HG03097 (cell line): ENCODE data around the gene PPM1L.
"Not testable (repeated sequence)": the region's sequence is repeated elsewhere in the genome, so short reads cannot be mapped to it uniquely, and the experiment has no call there.

Experiments used
- ATAC-seq: cut with Tn5 transposase; IDR thresholded peaks from one replicate; pipeline ENCODE4 v1.9.1; 2021; ENCODE audit not compliant: unreplicated experiment, low FRiP score

PPM1L gene

DNA sequence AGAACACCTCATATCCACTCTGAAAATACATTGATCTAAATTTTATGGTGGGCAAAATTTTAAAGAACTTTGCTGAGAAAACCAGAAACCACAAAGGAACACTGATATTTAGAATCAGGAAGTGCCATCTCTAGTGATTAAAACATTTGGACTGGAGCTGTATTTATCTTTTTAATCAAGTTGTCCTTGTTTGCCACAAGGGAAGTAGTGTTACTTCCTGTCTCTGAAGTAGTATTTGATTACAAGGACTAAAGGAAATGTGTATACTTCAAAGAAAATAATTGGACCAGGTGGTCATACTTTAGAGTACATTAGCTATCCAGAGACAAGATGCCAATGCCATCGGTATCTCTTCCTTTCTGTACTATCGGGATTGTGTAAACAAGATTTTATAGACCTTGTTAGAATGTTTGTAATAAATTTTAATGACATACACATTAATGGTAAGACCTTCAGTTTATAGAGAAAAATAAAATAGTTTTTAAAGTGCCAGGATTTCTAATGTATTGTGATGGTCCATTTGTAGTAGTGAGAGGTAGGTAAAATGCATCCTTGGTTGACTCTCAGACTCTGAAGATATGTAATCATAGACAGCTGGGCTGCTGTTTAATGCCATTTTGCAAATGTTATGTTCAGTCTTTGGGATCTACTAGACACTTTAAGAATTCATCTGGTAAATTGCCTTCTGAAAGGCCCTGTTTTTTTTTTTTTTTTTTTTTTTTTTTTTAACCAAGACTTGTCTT lies 217.2 kb downstream of the PPM1L start:
- ATAC-seq = no peak

DNA sequence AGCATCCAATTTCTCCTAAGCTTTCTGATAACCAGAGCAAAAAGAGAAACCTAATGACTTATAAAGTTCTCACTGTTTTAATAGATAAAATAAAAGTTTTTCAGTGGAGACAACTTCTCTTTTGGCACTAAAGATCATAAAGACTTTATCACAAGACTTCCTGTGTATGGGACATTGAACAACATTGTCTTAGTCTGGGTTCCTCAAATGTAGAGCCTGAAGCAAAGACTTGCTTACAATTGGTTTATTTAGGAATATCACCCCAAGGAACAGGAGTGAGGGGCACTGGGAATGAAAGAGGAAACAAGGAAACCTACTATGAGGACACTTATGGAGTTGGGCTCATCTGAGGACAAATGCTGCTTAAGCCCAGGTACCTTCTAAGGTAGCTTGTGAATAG lies 221.7 kb downstream of the PPM1L start:
- ATAC-seq = no peak

DNA sequence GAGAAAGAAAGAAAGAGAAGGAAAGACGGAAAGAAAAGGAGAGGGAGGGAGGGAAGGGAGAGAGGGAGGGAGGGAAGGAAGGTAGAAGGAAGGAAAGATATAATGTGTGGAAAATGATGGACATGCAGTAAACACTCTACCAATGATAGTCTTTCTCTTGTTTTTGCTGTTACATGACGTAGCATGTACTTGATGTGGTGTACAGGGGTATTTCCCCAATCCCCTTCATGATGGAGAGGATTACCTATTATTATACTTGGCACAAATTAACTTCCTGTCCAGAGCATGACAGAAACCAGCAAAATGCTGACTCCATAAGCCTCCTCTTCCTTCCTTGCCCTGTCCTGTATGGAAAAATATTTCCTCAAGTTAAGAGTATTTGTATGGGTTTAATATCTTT lies 224.7 kb downstream of the PPM1L start:
- ATAC-seq = peak; percentile 58

DNA sequence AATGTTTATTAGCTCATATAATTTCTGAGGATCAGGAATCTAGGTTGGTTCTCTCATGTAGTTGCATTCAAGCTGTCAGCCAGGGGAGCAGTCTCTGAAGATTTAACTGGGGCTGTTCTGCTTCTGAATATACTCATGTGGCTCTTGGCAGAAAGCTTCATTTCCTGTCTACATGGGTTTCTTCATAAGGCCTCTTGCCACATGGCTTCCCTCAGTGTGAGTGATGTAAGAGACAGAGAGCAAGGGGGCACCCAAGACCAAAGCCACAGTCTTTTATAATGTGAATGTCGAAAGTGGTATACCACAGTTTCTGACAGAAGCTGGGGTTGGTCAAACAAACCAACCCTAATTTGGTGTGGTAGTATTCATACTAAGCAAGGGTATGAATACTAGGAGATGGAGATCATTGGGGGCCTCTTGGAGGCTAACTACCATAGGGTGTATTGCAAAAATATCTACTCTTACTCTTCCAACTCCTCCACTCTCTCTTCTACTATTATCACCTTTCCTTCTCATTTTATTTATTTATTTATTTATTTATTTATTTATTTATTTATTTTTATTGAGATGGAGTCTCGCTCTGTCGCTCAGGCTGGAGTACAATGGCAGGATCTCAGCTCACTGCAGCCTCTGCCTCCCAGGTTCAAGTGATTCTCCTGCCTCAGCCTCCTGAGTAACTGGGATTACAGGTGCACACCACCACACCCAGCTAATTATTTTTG lies 225.3 kb downstream of the PPM1L start:
- peak; percentile 98 for ATAC-seq

DNA sequence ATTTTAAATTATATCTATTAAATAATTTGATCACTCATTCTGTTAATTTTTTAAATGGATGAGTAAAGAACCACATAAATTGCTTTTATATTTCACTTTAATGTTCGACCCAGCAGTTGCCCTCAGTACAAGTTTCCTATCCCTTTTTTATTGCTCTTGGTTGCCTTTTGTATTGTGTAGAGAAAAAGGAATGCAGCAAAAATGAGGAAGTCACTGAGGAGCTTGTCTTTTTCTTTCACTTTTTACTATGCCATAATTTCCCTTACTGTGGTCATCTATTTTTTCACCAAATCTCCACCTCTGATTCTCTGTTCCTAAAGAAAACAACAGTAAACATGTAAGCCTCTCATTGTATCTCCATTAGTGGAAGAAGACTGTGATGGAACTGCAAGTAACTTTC lies 226.5 kb downstream of the PPM1L start:
- ATAC-seq = no peak

DNA sequence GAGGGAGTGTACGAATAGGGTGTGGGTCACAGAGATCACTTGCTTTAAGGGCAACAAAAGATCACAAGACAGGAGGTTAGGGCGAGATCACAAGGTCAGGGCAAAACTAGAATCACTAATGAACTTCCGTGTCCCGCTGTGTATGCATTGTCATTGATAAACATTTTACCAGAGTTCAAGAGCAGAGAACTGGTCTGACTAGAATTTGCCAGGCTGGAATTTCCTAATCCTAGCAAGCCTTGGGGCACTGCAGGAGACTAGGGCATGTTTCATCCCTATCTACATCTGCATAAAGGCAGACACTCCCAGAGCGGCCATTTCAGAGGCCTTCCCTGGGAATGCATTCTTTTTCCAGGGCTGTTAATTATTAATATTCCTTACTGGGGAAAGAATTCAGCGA lies 227.9 kb downstream of the PPM1L start:
- not testable (repeated sequence) for ATAC-seq

DNA sequence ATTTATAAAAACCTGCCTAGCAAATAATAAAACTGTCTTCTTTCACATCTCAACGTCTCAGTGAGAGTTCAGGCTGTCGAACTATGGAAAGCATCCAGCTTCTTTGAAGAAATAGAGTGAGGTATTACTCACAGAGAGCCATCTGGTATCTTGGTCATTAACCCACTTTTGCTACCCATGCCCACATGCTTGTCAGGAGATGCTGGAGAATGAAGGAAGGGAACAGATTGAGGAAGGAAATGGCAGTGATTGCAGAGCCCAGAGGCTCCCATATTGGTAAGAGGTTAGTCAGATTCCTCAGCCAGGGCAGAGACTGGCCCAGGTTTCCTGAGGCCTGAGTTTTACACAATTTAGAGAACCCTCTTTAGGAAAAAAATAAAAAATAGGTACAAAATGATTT lies 230.0 kb downstream of the PPM1L start:
- no peak for ATAC-seq

DNA sequence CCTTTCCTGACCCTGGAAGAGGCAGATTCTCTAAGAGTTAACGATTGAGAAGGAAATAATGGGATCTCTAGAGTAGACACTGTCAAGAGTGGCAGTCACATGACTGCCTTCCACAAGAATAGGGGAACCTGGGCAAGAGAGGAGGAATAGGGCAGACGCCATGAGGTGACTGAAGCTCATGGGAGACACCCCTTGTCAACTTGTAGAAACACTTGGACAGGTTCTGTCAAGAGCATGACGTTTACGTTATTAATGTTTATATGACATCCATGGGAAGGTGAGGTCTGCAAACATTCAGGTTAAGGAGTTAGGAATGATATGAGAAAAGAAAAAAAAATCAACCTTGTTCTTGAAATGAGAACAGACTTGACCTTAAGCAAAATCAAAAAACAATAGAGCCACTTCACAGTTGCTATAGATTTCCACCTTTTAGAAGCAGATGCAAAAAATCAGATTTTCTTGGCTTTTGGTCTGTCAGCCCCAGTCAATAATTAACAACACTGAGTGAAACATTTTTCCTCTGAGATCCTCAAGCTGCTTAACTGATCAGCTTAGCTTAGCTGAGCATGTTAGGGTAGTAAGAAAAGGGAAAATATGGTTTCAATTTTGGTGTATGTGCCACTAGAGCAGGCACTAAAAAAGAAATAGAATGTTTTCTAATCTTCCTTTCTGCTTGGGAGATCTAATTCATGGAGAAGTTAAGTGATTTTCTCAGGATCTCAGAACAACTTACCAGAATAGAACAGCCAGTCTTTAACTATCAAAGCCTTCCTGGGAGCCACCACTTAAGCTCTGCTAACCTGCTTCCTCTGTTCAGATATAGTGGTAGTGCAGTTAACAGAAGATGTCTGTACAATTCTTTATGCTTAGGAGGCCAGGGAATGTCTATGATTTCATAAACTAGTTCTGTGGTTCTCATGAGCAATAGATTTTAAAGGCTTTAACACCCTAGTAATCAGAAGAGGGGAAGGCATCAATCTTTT lies 232.2 kb downstream of the PPM1L start:
- ATAC-seq = no peak

DNA sequence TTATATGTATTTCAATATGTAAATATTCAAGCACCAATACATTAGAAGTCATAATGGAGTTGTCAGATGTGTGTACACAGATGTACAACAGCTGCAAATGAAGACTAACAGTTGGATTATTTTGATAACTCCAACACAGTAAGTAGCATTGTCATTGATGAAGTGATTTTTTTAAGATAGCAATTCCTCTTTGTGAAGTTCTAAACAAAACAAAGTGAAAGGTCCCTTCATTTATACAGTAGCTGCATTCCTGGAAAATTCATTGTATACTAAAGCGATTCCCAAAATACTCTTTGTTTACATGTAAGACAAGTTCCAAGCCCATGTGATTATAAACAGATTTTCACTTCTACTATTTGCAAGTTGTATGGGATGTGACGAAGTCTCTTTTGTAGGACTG lies 234.4 kb downstream of the PPM1L start:
- ATAC-seq = no peak

DNA sequence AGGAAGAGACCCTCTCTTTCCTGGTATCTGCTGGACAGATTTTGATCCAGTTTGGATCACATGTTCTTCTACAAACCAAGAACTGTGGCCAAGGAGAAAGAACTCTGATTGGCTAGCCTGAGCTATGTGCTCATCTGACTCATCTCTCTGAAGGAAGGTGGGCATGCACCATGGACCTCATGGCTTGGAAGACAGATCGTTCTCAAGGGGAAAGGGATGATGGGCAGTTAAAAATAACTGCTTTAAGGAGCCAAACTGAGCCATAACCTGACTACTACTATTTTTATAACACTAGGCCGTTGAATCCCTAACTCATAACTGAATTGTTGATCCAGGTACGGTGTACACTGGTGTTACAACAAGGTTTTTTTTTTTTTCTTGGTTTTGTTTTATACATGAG lies 236.7 kb downstream of the PPM1L start:
- ATAC-seq = no peak

DNA sequence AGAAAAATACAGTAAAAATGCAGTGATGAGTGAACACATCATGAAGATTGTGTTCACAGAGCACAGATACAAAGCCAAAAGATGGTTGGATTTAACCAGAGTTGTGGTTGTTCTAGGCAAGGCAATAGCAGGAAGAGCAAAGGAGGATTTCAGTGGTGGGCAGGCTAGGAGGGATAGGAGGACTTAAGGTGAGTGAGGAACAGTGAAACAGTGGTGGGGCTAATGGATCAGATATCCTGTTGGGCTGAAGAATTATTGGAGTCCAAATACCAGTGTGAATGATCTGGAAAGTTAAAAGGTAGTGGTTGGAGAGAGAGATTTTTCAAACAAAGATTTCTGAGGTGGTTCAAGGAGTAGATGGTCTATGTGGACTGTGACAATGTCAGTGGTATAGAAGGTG lies 240.8 kb downstream of the PPM1L start:
- no peak for ATAC-seq

DNA sequence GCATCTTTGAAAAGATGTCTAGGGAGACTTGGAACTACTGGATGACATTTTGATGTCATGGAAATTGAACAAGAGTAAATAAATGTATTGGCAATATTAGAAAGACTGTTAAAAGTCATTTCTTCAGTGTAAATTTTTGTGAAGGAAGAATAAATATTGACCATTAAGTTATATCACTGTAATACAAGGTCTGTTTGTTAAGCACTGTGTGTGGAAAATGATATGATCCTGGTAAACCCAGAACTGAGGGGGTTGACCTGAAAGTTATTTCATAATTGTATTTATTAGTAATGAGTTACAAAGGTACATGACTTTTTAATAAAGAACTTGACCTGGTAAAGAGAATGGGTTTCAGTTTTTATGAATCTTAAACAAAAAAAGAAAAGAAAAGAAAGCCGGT lies 242.6 kb downstream of the PPM1L start:
- no peak for ATAC-seq

DNA sequence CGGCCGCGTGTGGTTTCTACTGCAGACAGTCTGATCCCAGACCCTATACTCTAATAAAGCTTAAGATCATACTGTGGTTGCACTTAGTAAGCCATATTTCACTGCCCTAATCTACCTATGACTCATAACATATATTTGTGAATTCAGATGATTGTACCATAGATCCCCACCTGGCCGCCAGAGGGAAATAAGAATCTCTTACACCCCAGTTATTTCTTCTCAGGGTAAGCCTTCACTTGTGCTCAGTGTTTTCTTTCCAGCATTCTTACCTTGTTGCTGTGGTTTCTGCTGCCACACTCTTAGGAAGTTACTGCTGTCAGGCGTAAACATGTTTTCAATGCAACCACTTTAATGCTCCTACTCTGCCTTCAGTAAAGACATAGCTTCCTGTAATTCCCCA lies 243.2 kb downstream of the PPM1L start:
- ATAC-seq = no peak

DNA sequence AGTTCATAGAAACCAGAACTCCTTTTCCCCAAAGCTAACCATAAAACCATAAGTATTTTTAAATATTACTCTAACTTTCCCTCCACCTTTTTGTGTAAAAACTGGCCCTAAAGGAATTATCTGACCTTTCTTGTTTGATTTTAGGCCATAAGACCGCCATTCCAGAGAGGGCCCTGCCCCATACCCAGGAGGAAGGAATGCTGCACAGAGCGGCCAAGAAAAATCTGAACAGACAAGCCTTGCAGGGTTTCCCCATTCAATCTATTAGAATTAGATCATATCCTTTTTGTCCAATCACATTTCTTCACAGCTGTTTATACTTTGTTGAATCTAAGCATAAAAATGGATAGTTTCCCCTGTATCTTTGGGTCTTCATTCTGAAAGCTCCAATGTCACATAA lies 252.1 kb downstream of the PPM1L start:
- ATAC-seq = no peak

DNA sequence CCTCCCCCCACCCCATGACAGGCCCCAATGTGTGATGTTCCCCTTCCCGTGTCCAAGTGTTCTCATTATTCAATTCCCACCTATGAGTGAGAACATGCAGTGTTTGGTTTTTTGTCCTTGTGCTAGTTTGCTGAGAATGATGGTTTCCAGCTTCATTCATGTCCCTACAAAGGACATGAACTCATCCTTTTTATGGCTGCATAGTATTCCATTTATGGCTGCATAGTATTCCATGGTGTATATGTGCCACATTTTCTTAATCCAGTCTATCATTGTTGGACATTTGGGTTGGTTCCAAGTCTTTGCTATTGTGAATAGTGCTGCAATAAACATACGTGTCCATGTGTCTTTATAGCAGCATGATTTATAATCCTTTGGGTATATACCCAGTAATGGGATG lies 254.1 kb downstream of the PPM1L start:
- not testable (repeated sequence) for ATAC-seq

DNA sequence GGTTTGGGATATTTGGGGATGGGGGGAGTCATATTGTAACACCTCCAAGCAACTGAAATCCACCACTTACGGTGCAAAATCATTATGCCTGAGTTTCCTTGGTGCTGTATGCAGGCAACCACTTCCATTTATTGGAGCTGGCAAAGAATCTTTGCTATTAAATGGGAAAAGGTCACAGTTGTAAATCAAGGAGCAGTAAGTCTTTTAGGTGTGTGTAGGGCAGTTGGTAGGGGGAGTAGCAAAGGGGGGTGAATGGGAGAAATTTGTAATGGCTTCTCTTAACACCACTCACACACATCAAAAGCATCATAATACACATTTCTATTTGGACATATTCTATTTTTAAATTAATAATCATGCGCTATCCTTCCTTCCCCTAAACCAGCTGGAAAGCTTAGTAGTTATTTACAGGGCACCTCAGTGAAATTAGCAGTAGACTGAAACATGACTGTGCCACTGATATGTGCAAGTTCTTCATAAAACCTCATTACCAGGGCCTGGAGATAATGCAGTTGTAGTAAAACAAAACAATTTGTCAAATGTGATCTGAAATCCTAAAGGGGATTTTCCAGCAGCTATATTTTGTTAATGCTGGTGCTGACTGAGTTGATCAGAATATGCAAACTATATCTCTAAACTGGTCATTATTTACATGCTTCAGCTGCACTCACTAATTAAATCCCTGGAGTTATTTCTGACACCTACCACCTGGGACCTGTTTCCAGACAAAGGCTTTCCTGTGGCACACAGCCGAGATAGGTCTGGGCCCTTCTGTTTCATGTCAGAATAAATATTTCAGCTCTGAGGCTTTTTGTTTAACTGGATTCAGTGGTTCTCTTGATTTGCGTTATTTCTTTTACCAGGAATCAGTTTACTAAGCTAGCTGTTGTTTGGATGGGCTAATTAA lies 259.1 kb downstream of the PPM1L start:
- ATAC-seq = no peak

DNA sequence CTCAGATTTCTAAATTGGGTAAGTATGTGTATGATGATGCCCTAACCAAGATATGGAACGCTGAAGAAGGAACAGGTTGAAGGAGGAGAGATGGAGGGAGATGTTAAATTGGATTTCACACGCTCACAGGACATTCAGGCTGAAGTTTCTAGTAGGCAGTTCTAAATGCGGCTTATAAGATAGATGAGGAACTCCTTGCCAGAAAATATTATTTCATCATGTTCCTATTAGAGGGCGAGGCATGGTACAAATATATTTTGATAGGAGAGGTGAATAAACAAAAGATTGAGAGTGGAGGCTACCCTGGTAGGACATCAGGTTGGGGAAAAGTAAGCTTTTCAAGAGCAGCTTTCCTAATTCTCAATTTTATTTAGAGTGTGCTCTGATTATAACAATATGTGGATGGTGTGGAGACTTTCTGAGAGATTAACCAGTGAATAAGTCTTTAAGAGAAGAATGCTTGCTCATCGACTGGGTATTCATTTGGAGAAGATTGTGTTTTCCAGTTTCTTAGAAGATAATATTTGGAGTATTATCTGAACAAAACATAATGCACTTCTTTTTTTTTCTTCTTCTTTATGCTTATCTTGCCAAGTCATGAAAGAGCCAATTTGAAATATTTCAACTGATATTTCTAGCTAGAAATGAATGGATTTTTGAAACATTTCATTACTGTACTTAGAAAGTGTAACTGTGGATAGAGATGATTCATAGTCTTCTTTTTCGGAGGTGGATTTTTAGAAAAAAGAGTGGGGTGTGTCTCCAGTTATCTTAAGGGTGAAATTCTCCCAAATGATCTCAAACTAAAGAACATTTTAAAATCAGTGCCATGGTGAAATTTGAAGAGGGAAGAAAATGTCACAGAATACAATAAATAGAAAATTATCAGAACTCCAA lies 260.6 kb downstream of the PPM1L start:
- no peak for ATAC-seq

DNA sequence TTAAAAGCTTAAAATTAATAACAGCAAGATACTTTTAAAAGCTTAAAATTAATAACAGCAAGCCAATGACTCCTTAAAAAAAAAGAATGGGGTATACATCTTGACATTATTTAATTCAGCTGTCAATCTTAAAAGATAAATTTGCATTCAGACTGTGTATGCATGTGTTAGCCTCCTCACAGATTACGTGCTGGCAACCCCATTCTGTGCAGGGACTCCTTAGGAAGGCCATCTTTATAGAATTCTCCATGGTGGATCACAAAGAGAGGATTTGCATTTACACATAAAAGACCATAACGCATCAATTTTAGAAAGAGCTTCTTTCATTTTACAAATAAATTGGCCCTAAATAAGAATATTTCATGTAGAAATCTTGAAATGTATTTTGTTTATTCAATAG lies 261.9 kb downstream of the PPM1L start:
- no peak for ATAC-seq

DNA sequence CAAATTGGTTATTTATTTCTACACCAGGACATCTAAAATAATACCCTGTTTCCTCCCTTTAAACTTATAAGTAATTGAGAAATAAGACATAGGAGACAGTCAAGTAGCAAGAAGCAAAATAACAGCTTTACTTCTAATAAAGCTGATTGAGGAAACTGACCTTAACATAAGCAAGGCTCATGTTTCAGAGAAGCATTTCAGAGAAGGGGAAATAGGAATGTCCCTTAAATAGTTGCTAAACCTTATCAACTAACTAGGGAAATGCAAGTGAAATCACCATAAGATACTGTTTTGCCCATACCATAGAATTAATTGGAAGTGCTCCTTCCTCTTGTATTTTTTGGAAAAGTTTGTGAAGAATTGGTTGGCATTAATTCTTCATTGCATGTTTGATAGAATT lies 264.2 kb downstream of the PPM1L start:
- no peak for ATAC-seq
